Measurements from ENCODE around the gene GLIPR1L2.
"Not testable (repeated sequence)": the region's sequence is repeated elsewhere in the genome, so short reads cannot be mapped to it uniquely, and the experiment has no call there.

Gene GLIPR1L2

GRCh38 chr12:75390899-75391538 is at the start of gene GLIPR1L2:
TSS of gene GLIPR1L2 (plus strand) at chr12:75391089. CDS start at chr12:75391117, 28 bp downstream.
- peak; percentile 74 to 76 (median 75) for DNase-seq

GRCh38 chr12:75341873-75342272 is 49.0 kb upstream of the GLIPR1L2 start:
- DNase-seq = no peak

GRCh38 chr12:75345531-75345930 is 45.4 kb upstream of the GLIPR1L2 start:
- no peak for DNase-seq

GRCh38 chr12:75346215-75346614 is 44.7 kb upstream of the GLIPR1L2 start:
- not testable (repeated sequence) for DNase-seq

GRCh38 chr12:75349946-75350345 is 40.9 kb upstream of the GLIPR1L2 start:
- no peak for DNase-seq

GRCh38 chr12:75350413-75350812 is 40.5 kb upstream of the GLIPR1L2 start:
- no peak for DNase-seq

- no peak for DNase-seq
Measured at GRCh38 chr12:75354011-75354410, 36.9 kb upstream of the GLIPR1L2 start.

- DNase-seq = no peak
Measured at GRCh38 chr12:75360920-75361319, 30.0 kb upstream of the GLIPR1L2 start.

- DNase-seq = no peak
Measured at GRCh38 chr12:75361408-75361807, 29.5 kb upstream of the GLIPR1L2 start.

- no peak for DNase-seq
Measured at GRCh38 chr12:75364919-75365318, 26.0 kb upstream of the GLIPR1L2 start.

GRCh38 chr12:75366629-75367028 is 24.3 kb upstream of the GLIPR1L2 start:
- no peak for DNase-seq

- DNase-seq = no peak
Measured at GRCh38 chr12:75374971-75375370, 15.9 kb upstream of the GLIPR1L2 start.

- DNase-seq = no peak
Measured at GRCh38 chr12:75378354-75378753, 12.5 kb upstream of the GLIPR1L2 start.

GRCh38 chr12:75389061-75389460 is 1.8 kb upstream of the GLIPR1L2 start:
- no peak for DNase-seq

GRCh38 chr12:75389706-75390105 is 1.2 kb upstream of the GLIPR1L2 start:
- DNase-seq = no peak

- no peak for DNase-seq
Measured at GRCh38 chr12:75390156-75390898, 562 bp upstream of the GLIPR1L2 start.

- DNase-seq = no peak
Measured at GRCh38 chr12:75404231-75404630, 13.3 kb downstream of the GLIPR1L2 start.

GRCh38 chr12:75407683-75408082 is 16.8 kb downstream of the GLIPR1L2 start:
- DNase-seq = no peak

GRCh38 chr12:75409830-75410229 is 18.9 kb downstream of the GLIPR1L2 start:
- no peak for DNase-seq

- no peak for DNase-seq
Measured at GRCh38 chr12:75414671-75415070, 23.8 kb downstream of the GLIPR1L2 start.

GRCh38 chr12:75419841-75420240 is 29.0 kb downstream of the GLIPR1L2 start:
- no peak for DNase-seq

- no peak for DNase-seq
Measured at GRCh38 chr12:75427491-75427890, 36.6 kb downstream of the GLIPR1L2 start.

GRCh38 chr12:75428767-75429166 is 37.9 kb downstream of the GLIPR1L2 start:
- DNase-seq = no peak

GRCh38 chr12:75432924-75433323 is 42.0 kb downstream of the GLIPR1L2 start:
- no peak for DNase-seq

- no peak for DNase-seq
Measured at GRCh38 chr12:75437564-75437963, 46.7 kb downstream of the GLIPR1L2 start.

Measured in activated CD4-positive, CD25-positive, alpha-beta regulatory T cell (primary cell).